ENCODE results near the gene GNGT2.
A peak's percentile ranks its signal among the peaks of the same experiment; 100 is the strongest.

GNGT2 gene

DNA sequence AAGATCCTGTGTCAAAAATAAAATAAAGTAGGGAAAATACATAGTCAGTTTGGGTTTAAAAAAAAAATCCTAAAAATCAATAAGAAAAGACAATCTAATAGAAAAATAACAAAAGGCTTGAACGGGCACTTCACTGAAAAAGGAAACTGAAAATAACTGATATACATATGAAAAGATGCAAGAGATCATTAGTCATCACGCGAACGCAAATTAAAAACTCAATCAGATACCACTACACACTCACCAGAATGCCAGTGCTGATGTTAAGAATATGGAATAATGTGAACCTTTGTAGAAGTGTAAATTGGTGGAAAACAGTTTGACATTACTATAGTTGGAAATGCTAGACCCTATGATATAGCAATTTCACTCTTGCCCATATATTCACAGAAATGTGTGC lies 14.6 kb downstream of the GNGT2 start:
- DNase-seq (no peak), ATAC-seq (ENCODE audit: insufficient read depth, low read depth) (no peak)
- no peaks in the 10 kb centered on the region for H3K79me2 ChIP-seq (ENCODE audit: insufficient read depth, low read length)
- no peaks in the 10 kb centered on the region for H3K27me3 ChIP-seq (ENCODE audit: insufficient read depth, low read length, poor library complexity)
- no peak overlapping the region for H3K9ac ChIP-seq (ENCODE audit: low read depth, low read length)
- no peaks in the 10 kb centered on the region for H4K20me1 ChIP-seq (ENCODE audit: insufficient read depth, low read length)
- no peak overlapping the region for H3K4me2 ChIP-seq (ENCODE audit: insufficient read depth, low read length)
- no peak overlapping the region for H2AFZ ChIP-seq (ENCODE audit: low read depth, low read length)
- TF ChIP-seq, protein P1, sequence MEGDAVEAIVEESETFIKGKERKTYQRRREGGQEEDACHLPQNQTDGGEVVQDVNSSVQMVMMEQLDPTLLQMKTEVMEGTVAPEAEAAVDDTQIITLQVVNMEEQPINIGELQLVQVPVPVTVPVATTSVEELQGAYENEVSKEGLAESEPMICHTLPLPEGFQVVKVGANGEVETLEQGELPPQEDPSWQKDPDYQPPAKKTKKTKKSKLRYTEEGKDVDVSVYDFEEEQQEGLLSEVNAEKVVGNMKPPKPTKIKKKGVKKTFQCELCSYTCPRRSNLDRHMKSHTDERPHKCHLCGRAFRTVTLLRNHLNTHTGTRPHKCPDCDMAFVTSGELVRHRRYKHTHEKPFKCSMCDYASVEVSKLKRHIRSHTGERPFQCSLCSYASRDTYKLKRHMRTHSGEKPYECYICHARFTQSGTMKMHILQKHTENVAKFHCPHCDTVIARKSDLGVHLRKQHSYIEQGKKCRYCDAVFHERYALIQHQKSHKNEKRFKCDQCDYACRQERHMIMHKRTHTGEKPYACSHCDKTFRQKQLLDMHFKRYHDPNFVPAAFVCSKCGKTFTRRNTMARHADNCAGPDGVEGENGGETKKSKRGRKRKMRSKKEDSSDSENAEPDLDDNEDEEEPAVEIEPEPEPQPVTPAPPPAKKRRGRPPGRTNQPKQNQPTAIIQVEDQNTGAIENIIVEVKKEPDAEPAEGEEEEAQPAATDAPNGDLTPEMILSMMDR (IDR thresholded peaks at IDR 0.05; ENCODE audit: borderline replicate concordance, extremely low read depth, low read length, poor library complexity, severe bottlenecking), result no peak
- TF ChIP-seq EZH2 (IDR thresholded peaks at IDR 0.05; ENCODE audit: borderline replicate concordance, low read depth, low read length, severe bottlenecking), result no peak
- H3K4me1 ChIP-seq (ENCODE audit: insufficient read depth, low read length), result peaks cover 21% of the 10 kb centered on the region
- no peak overlapping the region for H3K4me3 ChIP-seq (ENCODE audit: low read depth in 1 of 2, low read length in 2 of 2)
- H3K9me3 ChIP-seq (ENCODE audit: insufficient read depth, low read length, severe bottlenecking), result no peaks in the 10 kb centered on the region
- no peak overlapping the region for H3K27ac ChIP-seq (ENCODE audit: low read length)
- no peaks in the 10 kb centered on the region for H3K36me3 ChIP-seq (ENCODE audit: insufficient read depth, low read length)

DNA sequence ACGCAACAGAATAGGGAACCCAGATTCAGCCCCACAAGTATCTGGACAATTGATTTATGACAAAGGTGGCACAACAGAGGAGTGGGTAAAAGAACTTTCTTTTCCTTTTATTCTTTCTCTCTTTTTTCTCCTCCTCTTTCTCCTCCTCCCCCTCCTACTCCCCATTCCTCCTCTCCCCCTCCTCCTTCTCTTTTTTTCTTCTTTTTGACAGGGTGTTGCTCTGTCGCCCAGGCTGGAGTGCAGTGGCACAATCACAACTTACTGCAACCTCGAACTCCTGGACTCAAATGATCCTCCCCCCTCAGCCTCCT lies 16.1 kb downstream of the GNGT2 start:
- ATAC-seq (ENCODE audit: insufficient read depth, low read depth), result no peak
- no peaks in the 10 kb centered on the region for H3K36me3 ChIP-seq (ENCODE audit: insufficient read depth, low read length)
- no peaks in the 10 kb centered on the region for H3K27me3 ChIP-seq (ENCODE audit: insufficient read depth, low read length, poor library complexity)
- H3K27ac ChIP-seq (ENCODE audit: low read length), result no peak overlapping the region
- H3K4me1 ChIP-seq (ENCODE audit: insufficient read depth, low read length), result peaks cover 24% of the 10 kb centered on the region
- H2AFZ ChIP-seq (ENCODE audit: low read depth, low read length), result no peak overlapping the region
- no peak overlapping the region for H3K4me2 ChIP-seq (ENCODE audit: insufficient read depth, low read length)
- no peaks in the 10 kb centered on the region for H3K9me3 ChIP-seq (ENCODE audit: insufficient read depth, low read length, severe bottlenecking)
- no peak for DNase-seq
- H3K4me3 ChIP-seq (ENCODE audit: low read depth in 1 of 2, low read length in 2 of 2), result no peak overlapping the region
- H3K79me2 ChIP-seq (ENCODE audit: insufficient read depth, low read length), result no peaks in the 10 kb centered on the region
- TF ChIP-seq, protein P1 (IDR thresholded peaks at IDR 0.05; ENCODE audit: borderline replicate concordance, extremely low read depth, low read length, poor library complexity, severe bottlenecking), result no peak
- no peak for TF ChIP-seq EZH2 (IDR thresholded peaks at IDR 0.05; ENCODE audit: borderline replicate concordance, low read depth, low read length, severe bottlenecking)
- no peaks in the 10 kb centered on the region for H4K20me1 ChIP-seq (ENCODE audit: insufficient read depth, low read length)
- H3K9ac ChIP-seq (ENCODE audit: low read depth, low read length), result no peak overlapping the region

DNA sequence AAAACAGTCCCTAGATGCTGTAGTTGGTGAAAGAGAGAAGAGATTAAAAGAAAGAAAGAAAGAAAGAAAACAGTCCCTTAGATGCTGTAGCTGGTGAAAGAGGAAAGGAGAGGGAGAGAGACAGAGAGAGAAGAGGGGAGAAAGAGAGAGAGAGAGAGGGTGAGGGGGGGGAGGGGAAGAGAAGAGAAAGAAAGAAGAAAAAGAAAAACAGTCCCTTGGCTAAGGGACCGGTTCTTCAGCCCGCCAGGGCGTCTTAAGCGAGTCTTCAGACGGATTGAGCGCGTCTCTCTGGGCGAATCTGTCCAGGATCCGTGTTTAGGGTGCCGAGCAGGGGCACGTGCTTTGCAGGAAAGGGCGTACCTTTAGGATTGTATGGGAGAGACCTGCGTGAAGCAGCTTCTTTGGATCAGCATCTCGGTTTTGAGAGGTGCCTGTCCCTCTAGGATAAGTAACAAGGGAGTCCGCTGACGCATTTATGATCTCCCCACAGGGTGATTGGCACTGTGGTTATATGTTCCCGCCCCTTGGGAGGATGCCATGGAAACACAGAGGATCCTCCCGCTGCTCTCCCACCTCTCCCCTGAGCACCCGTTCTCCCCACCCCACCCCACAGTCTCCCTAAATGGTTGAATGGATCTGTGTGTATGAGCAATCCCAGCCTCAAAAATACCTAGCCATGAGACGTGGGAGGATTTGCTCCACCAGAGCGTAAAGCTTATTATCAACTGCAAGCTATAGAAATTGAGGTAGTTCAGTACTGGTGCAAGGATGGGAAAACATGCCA lies 16.7 kb downstream of the GNGT2 start:
- Histone ChIP-seq H2AFZ (ENCODE audit: low read depth, low read length) (peak overlapping the region; percentile 85; the same call in 1 of the 2 replicates), H3K79me2 (ENCODE audit: insufficient read depth, low read length) (no peaks in the 10 kb centered on the region), H3K4me3 (ENCODE audit: low read depth in 1 of 2, low read length in 2 of 2) (peak overlapping the region; percentile 28 to 70; a peak in 3 of 4 replicates), H3K36me3 (ENCODE audit: insufficient read depth, low read length) (no peaks in the 10 kb centered on the region), H3K27ac (ENCODE audit: low read length) (no peak overlapping the region), H3K9ac (ENCODE audit: low read depth, low read length) (peak overlapping the region; percentile 95), H3K4me2 (ENCODE audit: insufficient read depth, low read length) (peak overlapping the region; percentile 68), H4K20me1 (ENCODE audit: insufficient read depth, low read length) (no peaks in the 10 kb centered on the region), H3K27me3 (ENCODE audit: insufficient read depth, low read length, poor library complexity) (no peaks in the 10 kb centered on the region), H3K4me1 (ENCODE audit: insufficient read depth, low read length) (peaks cover 24% of the 10 kb centered on the region), H3K9me3 (ENCODE audit: insufficient read depth, low read length, severe bottlenecking) (no peaks in the 10 kb centered on the region)
- ATAC-seq (ENCODE audit: insufficient read depth, low read depth) (no peak), DNase-seq (no peak)
- no peak for TF ChIP-seq EZH2 (IDR thresholded peaks at IDR 0.05; ENCODE audit: borderline replicate concordance, low read depth, low read length, severe bottlenecking)
- TF ChIP-seq, protein P1 (IDR thresholded peaks at IDR 0.05; ENCODE audit: borderline replicate concordance, extremely low read depth, low read length, poor library complexity, severe bottlenecking), result no peak
